GM10248 (cell line): ENCODE measurements around the gene CACNA2D3.

ENCODE experiments used
- CTCF ChIA-PET: fragments of 300-600 bp; sonication (Branson Sonifier 250); formaldehyde crosslinking; extraction: SDS; loops from one replicate; lab custom pipeline; 2021; ENCODE audit warnings: antibody characterized with exemption; lab: Yijun Ruan, JAX
- POLR2A ChIA-PET: fragments of 350-650 bp; sonication (Branson Sonifier 250); formaldehyde crosslinking; extraction: SDS; loops from one replicate; lab custom pipeline; 2020; ENCODE audit warnings: antibody characterized with exemption; lab: Yijun Ruan, JAX
- DNase-seq: peaks from one replicate; pipeline ENCODE4 v3.0.0; 2012; ENCODE audit errors: extremely low spot score
- TF ChIP-seq, protein P1 (sequence below): IDR thresholded peaks from 2 replicates; pipeline ENCODE4 v1.5.1; 2012; ENCODE audit warnings: mild to moderate bottlenecking, low read depth; ENCODE audit errors: extremely low read depth, missing control alignments, control extremely low read depth

Gene CACNA2D3

GRCh38 chr3:54661151-54661550 is 538.8 kb downstream of the CACNA2D3 start:
- ChIA-PET POLR2A (no interaction called here), CTCF (no interaction called here)
- DNase-seq = no peak
- TF ChIP-seq, protein P1, sequence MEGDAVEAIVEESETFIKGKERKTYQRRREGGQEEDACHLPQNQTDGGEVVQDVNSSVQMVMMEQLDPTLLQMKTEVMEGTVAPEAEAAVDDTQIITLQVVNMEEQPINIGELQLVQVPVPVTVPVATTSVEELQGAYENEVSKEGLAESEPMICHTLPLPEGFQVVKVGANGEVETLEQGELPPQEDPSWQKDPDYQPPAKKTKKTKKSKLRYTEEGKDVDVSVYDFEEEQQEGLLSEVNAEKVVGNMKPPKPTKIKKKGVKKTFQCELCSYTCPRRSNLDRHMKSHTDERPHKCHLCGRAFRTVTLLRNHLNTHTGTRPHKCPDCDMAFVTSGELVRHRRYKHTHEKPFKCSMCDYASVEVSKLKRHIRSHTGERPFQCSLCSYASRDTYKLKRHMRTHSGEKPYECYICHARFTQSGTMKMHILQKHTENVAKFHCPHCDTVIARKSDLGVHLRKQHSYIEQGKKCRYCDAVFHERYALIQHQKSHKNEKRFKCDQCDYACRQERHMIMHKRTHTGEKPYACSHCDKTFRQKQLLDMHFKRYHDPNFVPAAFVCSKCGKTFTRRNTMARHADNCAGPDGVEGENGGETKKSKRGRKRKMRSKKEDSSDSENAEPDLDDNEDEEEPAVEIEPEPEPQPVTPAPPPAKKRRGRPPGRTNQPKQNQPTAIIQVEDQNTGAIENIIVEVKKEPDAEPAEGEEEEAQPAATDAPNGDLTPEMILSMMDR = no peak

DNA sequence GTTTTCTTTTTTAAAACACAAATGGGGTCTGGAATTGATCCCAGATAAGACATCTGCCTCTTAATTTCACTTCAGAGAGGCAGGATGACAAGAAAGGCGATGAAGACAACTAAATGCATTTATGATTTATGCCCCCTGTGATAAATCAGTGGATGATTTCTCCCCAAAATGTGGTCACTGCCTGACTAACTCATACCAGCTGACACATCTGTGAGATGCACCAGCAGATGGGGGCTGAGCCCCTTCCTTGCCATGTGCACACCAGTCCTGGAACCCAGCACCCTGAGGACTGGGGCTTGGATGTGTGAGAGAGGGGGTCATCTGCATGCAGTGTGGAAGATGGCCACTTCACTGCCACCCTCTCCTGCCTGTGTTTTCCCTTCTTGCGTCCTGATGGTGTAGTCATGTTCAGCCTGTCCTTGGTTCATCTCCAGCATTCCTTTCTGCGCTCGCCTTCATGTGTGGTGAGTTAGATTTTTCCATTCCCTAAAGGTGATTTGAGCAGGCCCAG is 541.2 kb downstream of the CACNA2D3 start:
- POLR2A ChIA-PET = no interaction called here
- CTCF ChIA-PET = no interaction called here
- DNase-seq = no peak
- TF ChIP-seq, protein P1 = no peak

DNA sequence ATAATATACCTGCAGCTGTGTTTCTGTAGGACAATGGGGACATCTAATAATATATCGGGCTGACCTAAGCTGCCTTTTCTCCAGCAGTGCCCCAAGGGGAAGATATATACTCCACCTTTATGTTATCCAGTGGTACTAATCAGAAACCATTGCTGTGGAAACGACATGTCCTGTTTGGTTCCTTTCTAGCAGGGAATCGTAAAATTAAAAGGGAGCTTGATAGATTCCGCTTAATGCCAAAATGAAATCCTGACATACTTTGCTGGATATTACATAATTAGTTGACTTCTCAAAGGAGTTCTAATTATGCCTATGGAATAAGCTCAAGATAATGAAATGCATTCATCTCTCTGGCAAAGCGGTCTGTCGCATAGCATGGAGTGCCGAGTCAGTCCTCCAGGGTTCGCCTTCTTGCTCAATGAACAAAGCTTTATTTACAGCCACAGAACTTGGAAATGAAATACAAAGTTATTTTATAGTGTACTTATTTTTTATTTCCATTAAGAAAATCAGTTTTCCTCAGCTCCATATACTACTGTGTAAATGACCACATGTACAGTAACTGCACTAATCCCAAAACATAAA is 542.8 kb downstream of the CACNA2D3 start:
- ChIA-PET CTCF (interaction anchor here (0.9 to 1.2 kb wide), 2 partner anchors 10 to 15 kb away, joined by 3 read pairs; no protein-coding TSS in a partner anchor), POLR2A (no interaction called here)
- TF ChIP-seq, protein P1 = no peak
- no peak for DNase-seq

DNA sequence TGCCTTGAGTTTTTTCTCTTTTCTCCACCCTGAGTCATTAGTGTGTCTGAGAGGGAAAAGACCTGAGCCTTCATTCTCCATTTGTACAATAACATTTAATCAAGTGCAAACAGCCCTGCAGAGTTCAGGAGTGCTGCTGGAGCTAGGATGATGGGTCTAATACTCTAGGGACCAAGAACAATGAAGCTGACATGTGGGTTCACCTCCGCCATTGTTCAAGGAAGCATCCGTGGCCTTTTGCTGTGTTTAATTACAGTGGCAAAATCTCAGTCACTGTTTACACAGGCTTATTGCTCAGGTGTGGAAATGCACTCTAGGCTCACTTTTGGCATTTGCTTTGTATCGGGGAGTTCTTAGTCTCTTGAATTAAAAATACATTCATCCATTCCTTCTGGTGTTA is 545.9 kb downstream of the CACNA2D3 start:
- TF ChIP-seq, protein P1 = no peak

GRCh38 chr3:54670201-54671000 is 548.0 kb downstream of the CACNA2D3 start:
- DNase-seq = no peak
- ChIA-PET POLR2A (no interaction called here), CTCF (no interaction called here)
- TF ChIP-seq, protein P1 = no peak

More for the DNA sequence above, 545.9 kb downstream of the CACNA2D3 start:
- ChIA-PET POLR2A (no interaction called here), CTCF (no interaction called here)
- DNase-seq = no peak

DNA sequence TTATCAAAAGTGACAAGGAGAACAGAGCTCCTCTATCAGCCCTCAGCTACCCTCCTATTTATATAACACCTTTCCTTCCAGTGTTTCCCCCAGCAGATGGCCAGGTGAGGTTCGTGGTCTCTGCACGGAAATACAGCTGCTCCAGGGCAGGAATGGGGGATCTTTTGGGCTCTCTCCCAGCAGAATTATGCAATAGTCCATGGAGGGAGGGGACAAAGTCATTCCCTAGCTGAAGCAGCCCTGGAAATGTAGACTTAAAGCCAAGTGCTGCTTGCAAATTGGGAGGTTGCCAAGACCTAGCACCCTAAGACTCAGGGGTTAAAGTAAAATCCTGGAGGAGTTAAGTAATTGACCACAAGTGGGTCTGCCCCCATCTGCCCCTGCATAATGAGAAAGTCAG is 549.2 kb downstream of the CACNA2D3 start:
- no peak for DNase-seq
- CTCF ChIA-PET = interaction anchor here (1.4 to 1.6 kb wide), 2 partner anchors 9 to 20 kb away, joined by 3 read pairs; no protein-coding TSS in a partner anchor
- TF ChIP-seq, protein P1 = no peak
- POLR2A ChIA-PET = no interaction called here
